ENCODE results near the gene PARP14. TPM values are rescaled to one million over a fixed set of nuclear protein-coding genes. Genes with fewer than 3 reads are reported as not detected.

Gene PARP14, protein sequence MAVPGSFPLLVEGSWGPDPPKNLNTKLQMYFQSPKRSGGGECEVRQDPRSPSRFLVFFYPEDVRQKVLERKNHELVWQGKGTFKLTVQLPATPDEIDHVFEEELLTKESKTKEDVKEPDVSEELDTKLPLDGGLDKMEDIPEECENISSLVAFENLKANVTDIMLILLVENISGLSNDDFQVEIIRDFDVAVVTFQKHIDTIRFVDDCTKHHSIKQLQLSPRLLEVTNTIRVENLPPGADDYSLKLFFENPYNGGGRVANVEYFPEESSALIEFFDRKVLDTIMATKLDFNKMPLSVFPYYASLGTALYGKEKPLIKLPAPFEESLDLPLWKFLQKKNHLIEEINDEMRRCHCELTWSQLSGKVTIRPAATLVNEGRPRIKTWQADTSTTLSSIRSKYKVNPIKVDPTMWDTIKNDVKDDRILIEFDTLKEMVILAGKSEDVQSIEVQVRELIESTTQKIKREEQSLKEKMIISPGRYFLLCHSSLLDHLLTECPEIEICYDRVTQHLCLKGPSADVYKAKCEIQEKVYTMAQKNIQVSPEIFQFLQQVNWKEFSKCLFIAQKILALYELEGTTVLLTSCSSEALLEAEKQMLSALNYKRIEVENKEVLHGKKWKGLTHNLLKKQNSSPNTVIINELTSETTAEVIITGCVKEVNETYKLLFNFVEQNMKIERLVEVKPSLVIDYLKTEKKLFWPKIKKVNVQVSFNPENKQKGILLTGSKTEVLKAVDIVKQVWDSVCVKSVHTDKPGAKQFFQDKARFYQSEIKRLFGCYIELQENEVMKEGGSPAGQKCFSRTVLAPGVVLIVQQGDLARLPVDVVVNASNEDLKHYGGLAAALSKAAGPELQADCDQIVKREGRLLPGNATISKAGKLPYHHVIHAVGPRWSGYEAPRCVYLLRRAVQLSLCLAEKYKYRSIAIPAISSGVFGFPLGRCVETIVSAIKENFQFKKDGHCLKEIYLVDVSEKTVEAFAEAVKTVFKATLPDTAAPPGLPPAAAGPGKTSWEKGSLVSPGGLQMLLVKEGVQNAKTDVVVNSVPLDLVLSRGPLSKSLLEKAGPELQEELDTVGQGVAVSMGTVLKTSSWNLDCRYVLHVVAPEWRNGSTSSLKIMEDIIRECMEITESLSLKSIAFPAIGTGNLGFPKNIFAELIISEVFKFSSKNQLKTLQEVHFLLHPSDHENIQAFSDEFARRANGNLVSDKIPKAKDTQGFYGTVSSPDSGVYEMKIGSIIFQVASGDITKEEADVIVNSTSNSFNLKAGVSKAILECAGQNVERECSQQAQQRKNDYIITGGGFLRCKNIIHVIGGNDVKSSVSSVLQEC (N-terminal part only)
- total RNA-seq (27.7 and 33.1 TPM in 2 replicates), polyA plus RNA-seq (8.5 TPM in 2 replicates)

DNA sequence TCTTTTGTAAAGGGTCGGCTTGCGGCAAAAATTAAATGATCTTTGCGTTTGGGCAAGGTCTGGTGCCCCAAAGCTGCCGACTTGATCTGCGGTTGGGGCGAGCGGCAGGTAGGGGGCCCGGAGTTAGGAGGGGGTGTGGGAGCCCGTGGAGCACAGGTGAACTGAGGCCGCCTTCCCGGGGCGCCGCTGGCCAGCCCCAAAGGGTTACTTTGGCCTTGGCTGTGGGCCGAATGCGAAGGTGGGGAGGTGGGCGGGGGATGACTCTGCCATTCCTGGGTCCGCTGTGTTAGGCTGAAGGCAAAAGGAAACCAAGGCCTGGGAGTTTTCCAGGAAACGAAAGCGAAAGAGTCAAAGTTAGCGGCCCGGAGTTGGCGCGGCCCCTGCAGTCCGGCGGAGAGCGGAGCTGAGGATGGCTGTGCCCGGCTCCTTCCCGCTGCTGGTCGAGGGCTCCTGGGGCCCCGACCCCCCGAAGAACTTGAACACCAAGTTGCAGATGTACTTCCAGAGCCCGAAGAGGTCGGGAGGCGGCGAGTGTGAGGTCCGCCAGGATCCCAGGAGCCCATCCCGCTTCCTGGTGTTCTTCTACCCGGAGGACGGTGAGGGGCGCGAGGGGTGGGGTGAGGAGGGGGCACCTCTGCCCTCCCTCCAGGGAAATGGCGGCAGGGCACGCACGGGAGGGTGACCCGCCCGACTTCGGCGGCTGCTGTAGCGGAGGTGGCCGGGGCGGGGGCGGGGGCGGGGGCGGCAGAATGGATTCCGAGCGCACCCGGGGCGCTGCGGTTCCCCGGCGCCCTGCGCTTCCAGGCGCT, at the start of gene PARP14:
Gene PARP14 (plus strand): TSS at position 365 of the 809 bp plus-strand sequence. CDS start 45 bp downstream, at position 410.
- TF ChIP-seq, protein P1, sequence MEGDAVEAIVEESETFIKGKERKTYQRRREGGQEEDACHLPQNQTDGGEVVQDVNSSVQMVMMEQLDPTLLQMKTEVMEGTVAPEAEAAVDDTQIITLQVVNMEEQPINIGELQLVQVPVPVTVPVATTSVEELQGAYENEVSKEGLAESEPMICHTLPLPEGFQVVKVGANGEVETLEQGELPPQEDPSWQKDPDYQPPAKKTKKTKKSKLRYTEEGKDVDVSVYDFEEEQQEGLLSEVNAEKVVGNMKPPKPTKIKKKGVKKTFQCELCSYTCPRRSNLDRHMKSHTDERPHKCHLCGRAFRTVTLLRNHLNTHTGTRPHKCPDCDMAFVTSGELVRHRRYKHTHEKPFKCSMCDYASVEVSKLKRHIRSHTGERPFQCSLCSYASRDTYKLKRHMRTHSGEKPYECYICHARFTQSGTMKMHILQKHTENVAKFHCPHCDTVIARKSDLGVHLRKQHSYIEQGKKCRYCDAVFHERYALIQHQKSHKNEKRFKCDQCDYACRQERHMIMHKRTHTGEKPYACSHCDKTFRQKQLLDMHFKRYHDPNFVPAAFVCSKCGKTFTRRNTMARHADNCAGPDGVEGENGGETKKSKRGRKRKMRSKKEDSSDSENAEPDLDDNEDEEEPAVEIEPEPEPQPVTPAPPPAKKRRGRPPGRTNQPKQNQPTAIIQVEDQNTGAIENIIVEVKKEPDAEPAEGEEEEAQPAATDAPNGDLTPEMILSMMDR (IDR thresholded peaks at IDR 0.05; ENCODE audit: poor library complexity): peak; percentile 0
- no peak for TF ChIP-seq EZH2 (IDR thresholded peaks at IDR 0.05; ENCODE audit: borderline replicate concordance)
- 3% methylated on average over 29 of the region's 63 CpGs for WGBS (ENCODE audit: low lambda C conversion rate, missing lambda C conversion rate)

DNA sequence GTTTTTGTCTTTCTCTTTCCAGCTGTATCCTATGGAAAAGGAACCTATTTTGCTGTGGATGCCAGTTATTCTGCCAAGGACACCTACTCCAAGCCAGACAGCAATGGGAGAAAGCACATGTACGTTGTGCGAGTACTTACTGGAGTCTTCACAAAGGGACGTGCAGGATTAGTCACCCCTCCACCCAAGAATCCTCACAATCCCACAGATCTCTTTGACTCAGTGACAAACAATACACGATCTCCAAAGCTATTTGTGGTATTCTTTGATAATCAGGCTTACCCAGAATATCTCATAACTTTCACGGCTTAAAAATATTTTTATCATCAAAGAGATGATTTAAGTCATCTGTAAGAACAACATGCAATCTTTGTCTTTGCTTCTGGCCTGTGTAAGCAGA, 44.9 kb upstream of the PARP14 start:
- H3K9me2 ChIP-seq (replicated peaks; ENCODE audit: insufficient read depth): no peaks in the 10 kb centered on the region
- no peak overlapping the region for H3K4me3 ChIP-seq
- no peaks in the 10 kb centered on the region for H3K36me3 ChIP-seq (replicated peaks; ENCODE audit: insufficient read depth, low read depth)
- DNase-seq (ENCODE audit: low spot score): no peak
- H3K4me1 ChIP-seq (ENCODE audit: insufficient read depth): no peaks in the 10 kb centered on the region
- no peaks in the 10 kb centered on the region for H3K9me3 ChIP-seq (ENCODE audit: low read depth)
- H3K27ac ChIP-seq: no peak overlapping the region
- H3K27me3 ChIP-seq: no peaks in the 10 kb centered on the region
- no peak overlapping the region for H2AFZ ChIP-seq
- WGBS (ENCODE audit: low lambda C conversion rate, missing lambda C conversion rate): 71% methylated on average over 5 of the region's 5 CpGs
- H3K79me2 ChIP-seq: no peaks in the 10 kb centered on the region
- H3K4me2 ChIP-seq: no peak overlapping the region
- TF ChIP-seq, protein P1 (IDR thresholded peaks at IDR 0.05; ENCODE audit: poor library complexity): no peak
- no peak for TF ChIP-seq EZH2phosphoT487 (IDR thresholded peaks at IDR 0.05; ENCODE audit: low read depth, severe bottlenecking, unreplicated experiment)
- no peak for TF ChIP-seq EZH2 (IDR thresholded peaks at IDR 0.05; ENCODE audit: borderline replicate concordance)
- H4K20me1 ChIP-seq (ENCODE audit: insufficient read depth, poor library complexity, severe bottlenecking): no peaks in the 10 kb centered on the region

More for the DNA sequence above, at the start of gene PARP14:
- H4K20me1 ChIP-seq (ENCODE audit: insufficient read depth, poor library complexity, severe bottlenecking): no peaks in the 10 kb centered on the region
- peak; percentile 82 for DNase-seq (ENCODE audit: low spot score)
- H3K4me3 ChIP-seq: peak within 1 kb of the TSS; percentile 96
- H3K9me2 ChIP-seq (replicated peaks; ENCODE audit: insufficient read depth): no peaks in the 10 kb centered on the region
- H3K9me3 ChIP-seq (ENCODE audit: low read depth): no peaks in the 10 kb centered on the region
- H3K79me2 ChIP-seq: peaks cover 35% of the 10 kb centered on the region
- peak within 1 kb of the TSS; percentile 91 for H3K4me2 ChIP-seq
- H3K27ac ChIP-seq: peak within 1 kb of the TSS; percentile 89
- no peaks in the 10 kb centered on the region for H3K36me3 ChIP-seq (replicated peaks; ENCODE audit: insufficient read depth, low read depth)
- no peaks in the 10 kb centered on the region for H3K27me3 ChIP-seq
- peak within 1 kb of the TSS; percentile 100 for H2AFZ ChIP-seq
- H3K4me1 ChIP-seq (ENCODE audit: insufficient read depth): peaks cover 22% of the 10 kb centered on the region

DNA sequence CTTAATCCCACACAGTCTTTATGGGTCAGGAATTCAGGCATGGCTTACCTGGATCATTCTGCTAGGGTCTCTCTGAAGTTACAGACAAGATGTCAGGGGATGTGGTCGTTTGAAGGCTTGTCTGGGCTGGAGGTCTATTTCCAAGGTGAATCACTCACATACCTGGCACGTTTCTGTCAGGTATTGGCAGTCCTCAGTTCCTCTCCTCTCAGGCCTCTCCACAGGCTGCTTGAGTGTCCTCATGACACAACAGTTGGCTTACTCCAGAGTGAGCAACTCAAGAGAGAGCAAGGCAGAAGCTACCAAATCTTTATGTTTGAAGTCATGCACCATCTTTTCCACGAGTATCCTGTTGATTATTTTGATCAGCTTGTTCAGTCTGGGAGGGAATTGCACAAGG, 43.9 kb upstream of the PARP14 start:
- no peaks in the 10 kb centered on the region for H3K9me2 ChIP-seq (replicated peaks; ENCODE audit: insufficient read depth)
- H2AFZ ChIP-seq: no peak overlapping the region
- H3K4me1 ChIP-seq (ENCODE audit: insufficient read depth): no peaks in the 10 kb centered on the region
- no peak overlapping the region for H3K27ac ChIP-seq
- H3K4me3 ChIP-seq: no peak overlapping the region
- H4K20me1 ChIP-seq (ENCODE audit: insufficient read depth, poor library complexity, severe bottlenecking): no peaks in the 10 kb centered on the region
- no peaks in the 10 kb centered on the region for H3K79me2 ChIP-seq
- no peaks in the 10 kb centered on the region for H3K9me3 ChIP-seq (ENCODE audit: low read depth)
- DNase-seq (ENCODE audit: low spot score): no peak
- H3K36me3 ChIP-seq (replicated peaks; ENCODE audit: insufficient read depth, low read depth): no peaks in the 10 kb centered on the region
- WGBS (ENCODE audit: low lambda C conversion rate, missing lambda C conversion rate): 62% methylated on average over 3 of the region's 3 CpGs
- no peak overlapping the region for H3K4me2 ChIP-seq
- H3K27me3 ChIP-seq: no peaks in the 10 kb centered on the region
- no peak for TF ChIP-seq EZH2phosphoT487 (IDR thresholded peaks at IDR 0.05; ENCODE audit: low read depth, severe bottlenecking, unreplicated experiment)
- TF ChIP-seq, protein P1 (IDR thresholded peaks at IDR 0.05; ENCODE audit: poor library complexity): no peak
- no peak for TF ChIP-seq EZH2 (IDR thresholded peaks at IDR 0.05; ENCODE audit: borderline replicate concordance)

All from hepatocyte (in vitro differentiated cells).